GM06990 (cell line): ENCODE data around the gene RALGPS2.

Experiments
- DNase-seq: peaks from one replicate; pipeline ENCODE4 v3.0.0-alpha.2; 2011; ENCODE audit not compliant: insufficient read length; ENCODE audit errors: extremely low read depth
- H3K27me3 ChIP-seq: replicated peaks from 2 replicates; pipeline ENCODE4 v1.6.0; 2011; ENCODE audit warnings: low read length; ENCODE audit not compliant: control insufficient read depth, insufficient read depth
- H3K36me3 ChIP-seq: 2 replicates; pipeline ENCODE4 v1.5.1; 2011; ENCODE audit warnings: low read length; ENCODE audit not compliant: control insufficient read depth, insufficient read depth
- H3K4me3 ChIP-seq: replicated peaks from 2 replicates; pipeline ENCODE4 v1.5.1; 2011; ENCODE audit warnings: low read depth, mild to moderate bottlenecking, control low read depth, low read length
- CTCF ChIP-seq: IDR thresholded peaks from 2 replicates; pipeline ENCODE4 v1.5.1; 2011; ENCODE audit warnings: low read length, control low read depth, mild to moderate bottlenecking, inconsistent platforms; ENCODE audit not compliant: insufficient read depth, poor library complexity, severe bottlenecking

The RALGPS2 gene

DNA sequence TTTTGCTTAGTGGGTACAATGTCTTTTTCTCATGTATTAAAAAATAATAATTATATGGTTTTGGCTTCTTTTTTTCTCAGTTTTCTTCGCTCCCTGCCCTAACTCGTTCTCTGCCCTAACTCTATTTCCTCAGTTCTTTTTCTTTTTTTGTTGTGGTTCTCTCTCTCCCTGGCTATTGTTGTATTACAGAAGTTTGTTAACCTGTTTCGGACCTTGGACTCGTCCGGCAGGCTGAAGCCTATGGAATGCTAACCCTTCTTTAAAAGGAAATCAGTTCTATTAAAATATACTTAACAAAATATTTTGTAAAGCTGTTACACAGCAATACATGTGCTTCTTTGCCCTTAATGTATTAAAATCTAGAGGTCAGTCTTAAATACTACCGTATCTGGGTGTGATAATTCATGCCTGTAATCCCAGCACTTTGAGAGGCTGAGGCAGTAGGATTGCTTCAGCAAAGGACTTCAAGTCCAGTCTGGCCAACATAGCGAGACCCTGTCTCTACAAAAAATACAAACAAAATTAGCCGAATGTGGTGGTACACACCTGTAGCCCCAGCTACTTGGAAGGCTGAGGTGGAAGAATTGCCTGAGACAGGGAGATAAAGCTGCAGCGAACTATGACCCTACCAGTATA lies 81.7 kb downstream of the RALGPS2 start:
- no peak for DNase-seq
- no peak for TF ChIP-seq CTCF
- Histone ChIP-seq H3K27me3 (no peaks in the 10 kb centered on the region), H3K36me3 (no peaks in the 10 kb centered on the region), H3K4me3 (no peak overlapping the region)

DNA sequence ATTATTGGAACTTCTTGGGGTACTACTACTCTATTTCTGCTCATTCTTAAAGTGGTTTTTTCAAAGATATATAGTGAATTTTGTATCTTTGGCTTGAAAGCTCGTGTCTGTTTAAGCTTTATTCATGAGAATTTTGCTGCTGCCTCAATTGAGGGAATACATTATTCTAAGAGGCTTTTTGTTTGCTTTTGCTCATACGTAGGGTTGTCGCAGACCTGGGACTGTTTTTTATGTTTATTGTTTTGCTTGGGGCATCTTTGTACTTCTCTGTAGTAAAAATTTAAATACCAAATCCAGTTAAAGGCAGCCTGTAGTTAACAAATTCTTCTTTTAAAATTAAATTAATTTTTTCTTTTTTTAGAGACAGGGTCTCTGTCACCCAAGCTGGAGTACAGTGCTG lies 83.5 kb downstream of the RALGPS2 start:
- no peak for TF ChIP-seq CTCF
- Histone ChIP-seq H3K36me3 (no peaks in the 10 kb centered on the region), H3K4me3 (no peak overlapping the region), H3K27me3 (no peaks in the 10 kb centered on the region)
- no peak for DNase-seq

GRCh38 chr1:178810585-178810984 lies 85.5 kb downstream of the RALGPS2 start:
- Histone ChIP-seq H3K27me3 (no peaks in the 10 kb centered on the region), H3K4me3 (no peak overlapping the region), H3K36me3 (no peaks in the 10 kb centered on the region)
- TF ChIP-seq CTCF, result no peak
- DNase-seq, result no peak

DNA sequence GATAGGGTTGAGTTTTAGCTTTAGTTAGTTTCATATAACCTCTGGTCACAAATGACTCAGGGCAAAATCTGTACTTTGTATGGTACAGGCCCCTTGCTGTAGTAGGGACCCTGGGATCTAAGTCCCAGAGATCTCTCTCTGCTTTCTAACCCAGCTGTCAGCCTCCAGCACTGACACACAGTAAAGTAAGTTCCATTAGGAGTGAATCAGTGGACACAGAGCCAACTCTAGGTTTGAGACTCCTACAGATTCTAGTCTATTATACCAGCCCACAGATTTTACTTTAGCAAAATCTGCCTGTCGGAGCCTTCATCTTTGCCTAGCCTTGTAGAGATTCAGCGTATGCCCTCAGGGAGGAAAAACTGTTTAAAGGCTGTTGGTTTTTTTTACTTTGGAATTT lies 93.4 kb downstream of the RALGPS2 start:
- H3K36me3 ChIP-seq, result no peaks in the 10 kb centered on the region
- no peak for DNase-seq
- no peaks in the 10 kb centered on the region for H3K27me3 ChIP-seq
- TF ChIP-seq CTCF, result no peak
- no peak overlapping the region for H3K4me3 ChIP-seq

- Histone ChIP-seq H3K4me3 (no peak overlapping the region), H3K36me3 (no peaks in the 10 kb centered on the region), H3K27me3 (no peaks in the 10 kb centered on the region)
- no peak for DNase-seq
- no peak for TF ChIP-seq CTCF
Observed at GRCh38 chr1:178819123-178819522, 94.1 kb downstream of the RALGPS2 start.

DNA sequence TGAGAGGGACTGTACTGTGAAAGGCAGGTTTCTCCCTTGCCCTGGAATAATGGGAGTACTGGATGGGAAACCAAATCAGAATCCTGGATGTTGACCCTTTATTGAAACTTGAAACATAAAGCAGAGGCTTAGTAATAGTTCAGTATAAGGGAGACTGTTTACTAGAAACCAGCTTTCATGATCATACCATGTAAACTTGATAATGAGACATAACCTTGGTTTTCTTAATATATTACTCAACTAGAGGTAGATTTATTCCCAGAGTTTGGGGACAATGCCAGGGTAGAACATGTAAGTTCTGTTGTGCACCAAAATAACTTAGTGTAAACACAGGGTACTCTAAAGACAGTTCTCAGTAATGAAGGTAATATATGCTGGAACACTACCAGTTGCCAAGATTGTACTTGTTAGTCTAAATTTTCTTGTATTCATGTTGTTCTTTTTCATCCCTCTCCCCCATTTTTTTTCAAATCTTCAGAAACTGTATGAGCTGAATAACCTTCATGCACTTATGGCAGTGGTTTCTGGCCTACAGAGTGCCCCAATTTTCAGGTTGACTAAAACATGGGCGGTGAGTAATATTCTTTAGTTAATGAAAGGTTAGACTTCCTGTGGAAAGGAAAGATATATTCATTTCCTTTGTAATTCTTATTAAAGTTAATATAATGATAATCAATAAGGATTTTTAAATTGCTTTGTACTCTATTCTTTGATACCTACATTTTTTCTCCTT lies 96.3 kb downstream of the RALGPS2 start:
- DNase-seq, result no peak
- TF ChIP-seq CTCF, result no peak
- Histone ChIP-seq H3K36me3 (no peaks in the 10 kb centered on the region), H3K4me3 (no peak overlapping the region), H3K27me3 (no peaks in the 10 kb centered on the region)
